ES-I3 (cell line): Measurements from ENCODE around the gene NECAB2.
A peak's percentile ranks its signal among the peaks of the same experiment; 100 is the strongest.
"Not testable (repeated sequence)": the region's sequence is repeated elsewhere in the genome, so short reads cannot be mapped to it uniquely, and the experiment has no call there.

Source experiments
- H3K36me3 ChIP-seq: 2 replicates; pipeline ENCODE4 v1.6.1; 2013; ENCODE audit warnings: mild to moderate bottlenecking, low read length, control low read depth, moderate library complexity; ENCODE audit not compliant: insufficient read depth
- H3K4me1 ChIP-seq: 2 replicates; pipeline ENCODE4 v1.6.1; 2013; ENCODE audit warnings: mild to moderate bottlenecking, control low read depth, low read length; ENCODE audit not compliant: insufficient read depth
- H3K9ac ChIP-seq: 2 replicates; pipeline ENCODE4 v1.6.1; 2013; ENCODE audit warnings: low read depth, mild to moderate bottlenecking, low read length, moderate library complexity
- H3K9me3 ChIP-seq: 2 replicates; pipeline ENCODE4 v1.6.1; 2013; ENCODE audit warnings: mild to moderate bottlenecking, low read length, moderate library complexity; ENCODE audit not compliant: control insufficient read depth, insufficient read depth

The NECAB2 gene

DNA sequence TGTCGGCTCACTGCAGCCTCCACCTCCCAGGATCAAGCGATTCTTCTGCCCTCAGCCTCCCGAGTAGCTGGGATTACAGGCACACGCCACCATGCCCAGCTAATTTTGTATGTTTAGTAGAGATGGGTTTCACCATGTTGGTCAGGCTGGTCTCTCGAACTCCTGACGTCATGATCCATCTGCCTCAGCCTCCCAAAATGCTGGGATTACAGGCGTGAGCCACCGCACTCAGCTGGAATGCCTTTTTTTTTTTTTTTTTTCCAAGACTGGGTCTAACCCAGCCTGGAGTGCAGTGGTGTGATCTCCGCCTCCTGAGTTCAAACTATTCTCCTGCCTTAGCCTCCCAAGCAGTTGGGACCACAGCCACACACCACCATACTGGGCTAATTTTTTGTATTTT lies 26.5 kb upstream of the NECAB2 start:
- not testable (repeated sequence) for H3K9me3 ChIP-seq, H3K36me3 ChIP-seq, H3K9ac ChIP-seq, H3K4me1 ChIP-seq

- Histone ChIP-seq H3K9me3 (no peaks in the 10 kb centered on the region), H3K9ac (no peak overlapping the region), H3K36me3 (no peaks in the 10 kb centered on the region), H3K4me1 (peaks cover 4% of the 10 kb centered on the region; the same call in 1 of the 2 replicates)
These were observed 26.0 kb upstream of the NECAB2 start for GRCh38 chr16:83942074-83942473.

DNA sequence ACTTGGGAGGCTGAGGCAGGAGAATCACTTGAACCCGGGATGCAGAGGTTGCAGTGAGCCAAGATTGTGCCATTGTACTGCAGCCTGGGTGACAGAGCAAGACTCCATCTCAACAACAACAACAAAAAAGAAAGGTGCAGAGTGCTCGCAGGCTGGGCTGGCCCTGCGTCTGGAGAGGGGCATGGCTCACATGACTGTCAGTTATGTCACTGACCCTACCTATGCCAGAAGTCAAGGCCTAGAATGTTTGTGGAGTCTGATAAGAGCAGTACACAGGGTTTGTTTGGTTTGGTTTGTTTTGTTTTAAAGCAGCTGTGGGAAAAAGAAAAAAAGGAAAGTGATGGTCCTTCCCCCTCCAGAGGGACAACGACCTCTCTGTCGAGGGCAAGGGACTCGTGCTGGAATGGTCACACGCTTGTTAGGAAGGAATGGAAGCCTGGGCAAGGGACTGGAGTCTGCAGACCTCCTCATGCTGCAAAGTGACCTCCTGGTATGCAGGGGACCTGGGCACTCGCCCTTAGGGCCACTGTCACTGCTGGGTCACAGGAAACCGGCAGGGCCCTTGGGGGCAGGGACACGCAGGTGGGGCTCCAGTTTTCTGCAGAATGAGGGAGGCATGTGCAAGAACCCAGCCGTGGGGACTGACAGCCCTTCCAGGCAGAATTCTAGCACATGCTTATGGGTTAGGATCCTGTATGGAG lies 25.1 kb upstream of the NECAB2 start:
- H3K9ac ChIP-seq: no peak overlapping the region
- no peaks in the 10 kb centered on the region for H3K9me3 ChIP-seq
- H3K4me1 ChIP-seq: peaks cover 4% of the 10 kb centered on the region; the same call in 1 of the 2 replicates
- H3K36me3 ChIP-seq: no peaks in the 10 kb centered on the region

GRCh38 chr16:83943516-83944050 lies 24.5 kb upstream of the NECAB2 start:
- Histone ChIP-seq H3K9me3 (no peaks in the 10 kb centered on the region), H3K9ac (no peak overlapping the region), H3K4me1 (peaks cover 4% of the 10 kb centered on the region; the same call in 1 of the 2 replicates), H3K36me3 (no peaks in the 10 kb centered on the region)

DNA sequence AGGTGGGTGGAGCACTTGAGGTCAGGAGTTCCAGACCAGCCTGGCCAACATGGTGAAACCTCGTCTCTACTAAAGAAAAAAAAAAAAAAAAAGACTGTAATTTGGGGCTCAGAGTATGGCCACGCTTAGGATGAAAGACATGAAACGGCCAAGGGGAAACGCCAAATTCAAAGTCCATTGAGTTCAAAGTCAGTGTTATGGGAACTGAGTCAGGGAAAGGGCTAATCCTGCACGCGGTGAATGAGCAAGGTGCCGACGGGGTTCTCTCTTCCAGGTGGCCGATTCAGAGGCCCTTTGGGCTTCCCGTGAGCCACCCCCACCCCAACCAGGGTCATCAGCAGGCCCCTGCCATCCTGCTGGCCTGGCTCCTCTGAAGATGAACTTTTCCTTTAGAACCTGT lies 22.5 kb upstream of the NECAB2 start:
- H3K4me1 ChIP-seq: peaks cover under 1% of the 10 kb centered on the region; the same call in 1 of the 2 replicates
- H3K9ac ChIP-seq: no peak overlapping the region
- no peaks in the 10 kb centered on the region for H3K36me3 ChIP-seq
- no peaks in the 10 kb centered on the region for H3K9me3 ChIP-seq

DNA sequence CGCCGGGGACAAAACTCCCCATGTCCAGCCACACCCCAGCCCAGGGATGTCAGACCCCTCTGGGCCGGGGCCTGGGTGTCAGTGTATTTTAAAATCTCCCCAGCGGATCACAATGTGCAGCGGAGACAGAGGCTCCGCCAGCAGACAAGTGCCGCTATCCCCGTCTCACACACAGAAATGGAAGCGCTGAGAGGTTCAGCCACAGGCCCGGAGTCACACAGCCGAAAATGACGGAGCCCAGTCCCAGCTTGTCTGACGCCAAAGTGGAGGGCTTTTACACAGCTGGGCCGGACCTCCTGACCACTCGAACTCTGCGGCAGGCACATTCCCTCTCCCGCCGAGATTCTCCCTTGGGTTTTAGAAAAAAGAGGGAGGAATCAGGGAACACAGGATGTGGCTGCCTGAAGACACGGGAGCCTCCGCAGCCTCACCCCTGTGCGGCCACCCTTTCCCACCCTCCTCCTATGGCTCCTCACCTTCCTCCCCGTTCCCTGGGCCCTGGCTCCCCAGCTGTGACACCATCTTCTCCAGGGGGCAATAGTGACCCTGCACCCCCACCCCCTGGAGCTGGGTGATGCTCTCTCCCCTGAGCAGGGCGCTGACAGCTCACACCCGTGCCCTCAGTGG lies 21.8 kb upstream of the NECAB2 start:
- Histone ChIP-seq H3K4me1 (no peaks in the 10 kb centered on the region; the same call in 1 of the 2 replicates), H3K9ac (no peak overlapping the region), H3K36me3 (no peaks in the 10 kb centered on the region), H3K9me3 (no peaks in the 10 kb centered on the region)

GRCh38 chr16:83946781-83947566 lies 21.1 kb upstream of the NECAB2 start:
- Histone ChIP-seq H3K9me3 (no peaks in the 10 kb centered on the region), H3K4me1 (no peaks in the 10 kb centered on the region; the same call in 1 of the 2 replicates), H3K36me3 (no peaks in the 10 kb centered on the region), H3K9ac (no peak overlapping the region)

DNA sequence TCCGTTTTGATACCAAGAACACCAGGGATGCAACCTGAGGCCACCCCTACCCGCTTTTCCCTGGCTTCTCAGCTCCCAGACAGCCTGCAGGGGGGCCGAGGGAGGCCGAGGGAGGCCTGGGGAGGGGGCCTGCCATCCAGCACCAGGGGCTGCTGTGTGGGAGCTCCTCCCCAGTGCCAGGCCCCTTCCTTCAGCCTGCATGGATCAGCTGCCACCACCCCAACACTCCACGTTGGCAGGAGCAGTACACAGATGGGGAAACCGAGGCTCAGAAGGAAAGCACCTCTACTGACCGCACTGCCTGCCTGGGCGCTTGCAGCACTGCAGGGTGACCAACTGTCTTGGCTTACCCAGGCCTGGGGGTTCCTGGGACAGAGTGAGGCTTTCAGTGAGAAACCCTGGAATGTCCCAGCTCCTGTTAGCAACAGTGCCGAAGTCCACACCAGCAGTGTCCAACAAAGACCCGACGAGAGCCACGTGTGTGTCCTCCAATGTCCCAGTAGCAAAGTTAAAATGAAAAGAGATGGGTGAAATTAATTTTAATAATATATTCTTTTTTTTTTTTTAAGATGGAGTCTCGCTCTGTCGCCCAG lies 20.3 kb upstream of the NECAB2 start:
- no peaks in the 10 kb centered on the region; the same call in 1 of the 2 replicates for H3K4me1 ChIP-seq
- H3K9ac ChIP-seq: no peak overlapping the region
- no peaks in the 10 kb centered on the region for H3K9me3 ChIP-seq
- H3K36me3 ChIP-seq: no peaks in the 10 kb centered on the region

DNA sequence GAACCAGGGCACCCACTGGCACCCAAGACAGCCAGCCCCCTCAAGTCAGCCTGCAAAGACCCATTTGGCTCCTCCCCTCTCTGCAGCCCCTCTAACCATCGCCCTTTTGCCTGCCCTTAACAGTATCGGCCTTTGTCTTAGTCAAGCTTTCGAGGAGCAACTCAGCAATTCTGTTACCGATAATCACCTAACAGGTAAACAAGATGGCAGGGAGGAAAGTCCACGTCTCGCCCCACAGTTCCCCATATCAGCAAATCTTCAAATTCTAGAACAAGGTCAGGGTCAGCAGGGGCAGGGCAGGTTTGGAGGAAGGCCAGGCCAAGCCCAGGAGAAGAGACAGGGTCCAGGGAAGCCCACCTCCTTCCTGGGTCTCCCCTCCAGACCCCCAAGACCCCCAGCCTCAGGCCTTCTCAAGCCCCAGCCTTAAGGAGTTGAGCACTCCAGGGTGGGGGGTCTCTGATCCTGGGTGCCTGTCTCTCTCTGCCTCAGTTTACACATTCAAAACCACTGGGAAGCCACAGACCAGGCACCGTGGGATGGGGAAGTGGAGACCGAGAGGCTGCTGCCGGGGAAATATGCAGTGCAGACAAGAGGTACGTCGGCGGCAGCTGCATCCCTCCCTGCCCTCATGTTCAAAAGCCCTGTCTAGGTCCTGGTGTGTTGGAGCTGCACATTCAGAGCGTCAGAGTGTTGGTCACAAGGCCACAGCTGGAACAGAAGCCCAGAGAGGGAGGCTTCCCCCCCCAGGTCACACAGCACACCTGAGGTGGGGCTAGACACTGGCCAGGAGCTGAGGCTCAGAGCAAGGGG lies 18.9 kb upstream of the NECAB2 start:
- Histone ChIP-seq H3K9ac (no peak overlapping the region), H3K9me3 (no peaks in the 10 kb centered on the region), H3K36me3 (no peaks in the 10 kb centered on the region), H3K4me1 (no peaks in the 10 kb centered on the region; the same call in 1 of the 2 replicates)

- Histone ChIP-seq H3K9me3 (no peaks in the 10 kb centered on the region), H3K4me1 (no peaks in the 10 kb centered on the region; the same call in 1 of the 2 replicates), H3K36me3 (no peaks in the 10 kb centered on the region), H3K9ac (no peak overlapping the region)
These were observed 18.4 kb upstream of the NECAB2 start for GRCh38 chr16:83949724-83950001.

GRCh38 chr16:83950862-83951399 lies 17.1 kb upstream of the NECAB2 start:
- H3K9me3 ChIP-seq, H3K9ac ChIP-seq, H3K4me1 ChIP-seq, H3K36me3 ChIP-seq: not testable (repeated sequence)

- Histone ChIP-seq H3K4me1 (no peaks in the 10 kb centered on the region; the same call in 1 of the 2 replicates), H3K9me3 (no peaks in the 10 kb centered on the region), H3K9ac (no peak overlapping the region), H3K36me3 (no peaks in the 10 kb centered on the region)
These were observed 16.5 kb upstream of the NECAB2 start for GRCh38 chr16:83951544-83951943.

DNA sequence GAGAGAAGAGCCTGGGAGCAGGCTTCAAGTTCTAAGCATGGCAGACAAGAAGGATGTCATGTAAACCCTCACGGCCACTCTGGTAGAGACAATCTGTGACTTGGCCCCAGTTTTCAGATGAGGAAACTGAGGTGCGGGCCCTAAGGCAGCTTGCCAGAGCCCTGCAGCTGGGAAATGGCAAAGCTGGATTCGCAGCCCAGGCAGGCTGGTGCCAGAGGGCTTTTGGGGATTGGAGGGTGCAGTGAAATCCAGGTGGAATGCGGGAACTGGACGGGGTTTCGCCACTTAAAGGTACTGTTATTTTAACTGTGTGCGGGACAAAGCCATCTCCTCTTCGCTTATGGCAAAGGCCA lies 15.5 kb upstream of the NECAB2 start:
- Histone ChIP-seq H3K36me3 (no peaks in the 10 kb centered on the region), H3K9ac (peak overlapping the region; percentile 74; the same call in 1 of the 2 replicates), H3K9me3 (no peaks in the 10 kb centered on the region), H3K4me1 (no peaks in the 10 kb centered on the region; the same call in 1 of the 2 replicates)
